ENCODE measurements around the gene HPS4. TPM values are rescaled to one million over a fixed set of nuclear protein-coding genes. Genes with fewer than 3 reads are reported as not detected.

Gene HPS4
- total RNA-seq, 1 experiment from 2014 or later, result 26.2 TPM

- TF ChIP-seq REST (IDR thresholded peaks at IDR 0.05; ENCODE audit: insufficient read depth in 1 of 2, low read depth in 2 of 2, low read length in 1 of 2) (no peak), SIN3A (IDR thresholded peaks at IDR 0.05; ENCODE audit: borderline replicate concordance, insufficient read depth, low read depth, low read length) (no peak), CTCF (IDR thresholded peaks at IDR 0.05) (no peak)
- intact Hi-C loops (cut with micrococcal nuclease; ENCODE audit: unreplicated experiment) (loop anchor here (5.0 kb wide), 1 partner anchor 61 kb away; no protein-coding TSS in a partner anchor), in situ Hi-C loops (cut with HindIII; ENCODE audit: low pct_unique_long_range_greater_than_20kb, low sequenced_read_pairs) (no loop called here)
- no peaks in the 10 kb centered on the region for H3K27me3 ChIP-seq (ENCODE audit: control insufficient read depth, insufficient read depth, low read length)
- DNase-seq (ENCODE audit: low read depth, low spot score) (no peak), ATAC-seq (no peak)
- no peaks in the 10 kb centered on the region for H3K4me1 ChIP-seq (ENCODE audit: control insufficient read depth, insufficient read depth, low read length)
- H3K27ac ChIP-seq (ENCODE audit: low read length), result no peak overlapping the region
- no peaks in the 10 kb centered on the region for H3K36me3 ChIP-seq (ENCODE audit: control insufficient read depth, insufficient read depth, low read length)
- ChIA-PET POLR2A (no interaction called here), CTCF (no interaction called here)
- BruUV-seq (replicated peaks), result no TSS peak
- no peaks in the 10 kb centered on the region for H3K9me3 ChIP-seq (ENCODE audit: control insufficient read depth, insufficient read depth, low read depth, low read length)
- no peak overlapping the region for H3K4me3 ChIP-seq (ENCODE audit: low read depth in 2 of 2, low read length in 2 of 2)
Measured at GRCh38 chr22:26401726-26402125, 81.9 kb downstream of the HPS4 start.

Other genes with a start within 250 kb of the HPS4 start
- 0.15 TPM for gene ASPHD2, start 54.5 kb downstream of the HPS4 start, total RNA-seq (2021; ENCODE audit: unreplicated experiment)
- gene SRRD, start 94 bp upstream of the HPS4 start, total RNA-seq (2021; ENCODE audit: unreplicated experiment), result 21.9 TPM
- 29.8 TPM for gene TFIP11, start 28.7 kb upstream of the HPS4 start, total RNA-seq (2021; ENCODE audit: unreplicated experiment)
- gene TPST2, start 106.3 kb upstream of the HPS4 start, total RNA-seq (2021; ENCODE audit: unreplicated experiment), result 7.1 TPM
- gene CRYBB1, start 134.2 kb upstream of the HPS4 start, total RNA-seq (2021; ENCODE audit: unreplicated experiment), result not detected
- not detected for gene CRYBA4, start 138.2 kb upstream of the HPS4 start, total RNA-seq (2021; ENCODE audit: unreplicated experiment)
- gene MIAT, start 173.8 kb upstream of the HPS4 start, total RNA-seq (2021; ENCODE audit: unreplicated experiment), result 0.33 TPM

All from Panc1 (cell line).